ENCODE measurements around the gene PLAAT3. TPM values are rescaled to one million over a fixed set of nuclear protein-coding genes. Genes with fewer than 3 reads are reported as not detected.

The PLAAT3 gene
- total RNA-seq, 1 experiment from 2014 or later, result 0.69 TPM

- CTCF ChIA-PET, result interaction anchor here (0.5 kb wide), 1 partner anchor 768 kb away, joined by 4 read pairs; no protein-coding TSS in a partner anchor
- no peak within 1 kb of the TSS for H3K27ac ChIP-seq (ENCODE audit: low read depth, low read length, poor library complexity, severe bottlenecking)
- POLR2A ChIA-PET (ENCODE audit: low non-redundant PET), result no interaction called here
Observed at GRCh38 chr11:63536669-63537292, 77.5 kb downstream of the PLAAT3 start, which contains the start of gene PLAAT4. Gene PLAAT4 (plus strand): TSS chr11:63536808. CDS start chr11:63536869, 61 bp downstream.

GRCh38 chr11:63535734-63536133 lies 78.5 kb downstream of the PLAAT3 start:
- no peak for DNase-seq (ENCODE audit: low spot score)
- Histone ChIP-seq H3K27me3 (replicated peaks; ENCODE audit: insufficient read depth, low read depth, low read length, poor library complexity) (no peaks in the 10 kb centered on the region), H3K9me3 (ENCODE audit: low read depth, low read length, poor library complexity, severe bottlenecking) (no peaks in the 10 kb centered on the region), H3K4me3 (ENCODE audit: low read depth, low read length, poor library complexity, severe bottlenecking) (no peak overlapping the region), H3K27ac (ENCODE audit: low read depth, low read length, poor library complexity, severe bottlenecking) (no peak overlapping the region), H3K4me1 (ENCODE audit: insufficient read depth, low read length, poor library complexity, severe bottlenecking) (peaks cover 7% of the 10 kb centered on the region), H3K36me3 (ENCODE audit: insufficient read depth, low read length, poor library complexity, severe bottlenecking) (no peaks in the 10 kb centered on the region)
- no peak for TF ChIP-seq EZH2 (IDR thresholded peaks at IDR 0.05; ENCODE audit: borderline replicate concordance, low read depth, low read length, poor library complexity, severe bottlenecking)
- TF ChIP-seq, protein P1, sequence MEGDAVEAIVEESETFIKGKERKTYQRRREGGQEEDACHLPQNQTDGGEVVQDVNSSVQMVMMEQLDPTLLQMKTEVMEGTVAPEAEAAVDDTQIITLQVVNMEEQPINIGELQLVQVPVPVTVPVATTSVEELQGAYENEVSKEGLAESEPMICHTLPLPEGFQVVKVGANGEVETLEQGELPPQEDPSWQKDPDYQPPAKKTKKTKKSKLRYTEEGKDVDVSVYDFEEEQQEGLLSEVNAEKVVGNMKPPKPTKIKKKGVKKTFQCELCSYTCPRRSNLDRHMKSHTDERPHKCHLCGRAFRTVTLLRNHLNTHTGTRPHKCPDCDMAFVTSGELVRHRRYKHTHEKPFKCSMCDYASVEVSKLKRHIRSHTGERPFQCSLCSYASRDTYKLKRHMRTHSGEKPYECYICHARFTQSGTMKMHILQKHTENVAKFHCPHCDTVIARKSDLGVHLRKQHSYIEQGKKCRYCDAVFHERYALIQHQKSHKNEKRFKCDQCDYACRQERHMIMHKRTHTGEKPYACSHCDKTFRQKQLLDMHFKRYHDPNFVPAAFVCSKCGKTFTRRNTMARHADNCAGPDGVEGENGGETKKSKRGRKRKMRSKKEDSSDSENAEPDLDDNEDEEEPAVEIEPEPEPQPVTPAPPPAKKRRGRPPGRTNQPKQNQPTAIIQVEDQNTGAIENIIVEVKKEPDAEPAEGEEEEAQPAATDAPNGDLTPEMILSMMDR (conservative IDR thresholded peaks at IDR 0.05; ENCODE audit: low read depth, low read length), result no peak
- intact Hi-C loops (cut with micrococcal nuclease; ENCODE audit: unreplicated experiment), result no loop called here
- ChIA-PET POLR2A (ENCODE audit: low non-redundant PET) (interaction anchor here (0.5 kb wide), 1 partner anchor 648 kb away, joined by 9 read pairs; no protein-coding TSS in a partner anchor), CTCF (no interaction called here)
- BruUV-seq (replicated peaks), result no TSS peak

More at GRCh38 chr11:63536669-63537292, 77.5 kb downstream of the PLAAT3 start, which contains the start of gene PLAAT4:
- TF ChIP-seq, protein P1 (conservative IDR thresholded peaks at IDR 0.05; ENCODE audit: low read depth, low read length), result no peak
- TF ChIP-seq EZH2 (IDR thresholded peaks at IDR 0.05; ENCODE audit: borderline replicate concordance, low read depth, low read length, poor library complexity, severe bottlenecking), result no peak
- Histone ChIP-seq H3K4me1 (ENCODE audit: insufficient read depth, low read length, poor library complexity, severe bottlenecking) (peaks cover 7% of the 10 kb centered on the region), H3K9me3 (ENCODE audit: low read depth, low read length, poor library complexity, severe bottlenecking) (no peaks in the 10 kb centered on the region), H3K4me3 (ENCODE audit: low read depth, low read length, poor library complexity, severe bottlenecking) (peak within 1 kb of the TSS; percentile 37), H3K27me3 (replicated peaks; ENCODE audit: insufficient read depth, low read depth, low read length, poor library complexity) (no peaks in the 10 kb centered on the region), H3K36me3 (ENCODE audit: insufficient read depth, low read length, poor library complexity, severe bottlenecking) (no peaks in the 10 kb centered on the region)
- DNase-seq (ENCODE audit: low spot score), result peak; percentile 18
- intact Hi-C loops (cut with micrococcal nuclease; ENCODE audit: unreplicated experiment), result no loop called here
- BruUV-seq (replicated peaks), result no TSS peak

DNA sequence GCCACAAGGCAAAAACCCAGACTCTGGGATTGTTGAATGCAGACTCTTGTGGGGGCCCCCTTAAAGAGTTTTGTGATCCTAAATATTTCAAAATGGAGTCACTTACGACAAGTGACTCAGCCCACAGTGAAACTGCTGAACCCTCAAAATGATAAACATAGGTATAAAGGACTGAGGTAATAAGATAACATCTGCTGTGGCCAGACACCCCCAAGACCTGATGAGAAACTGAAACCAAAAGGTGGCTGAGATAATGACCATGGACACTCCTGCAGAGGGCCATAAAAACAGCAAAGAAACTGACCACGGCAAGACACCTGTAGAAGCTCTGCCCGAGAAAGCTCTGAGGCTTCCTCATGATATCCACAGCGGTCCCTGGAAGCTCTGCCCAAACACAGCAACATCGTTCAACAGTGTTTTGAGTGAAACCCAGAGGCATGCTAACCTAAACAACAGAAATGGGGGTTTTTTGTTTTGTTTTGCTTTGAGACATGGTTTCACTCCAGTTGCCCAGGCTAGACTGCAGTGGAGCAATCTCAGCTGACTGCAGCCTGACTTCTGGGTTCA lies 79.3 kb downstream of the PLAAT3 start:
- no TSS peak for BruUV-seq (replicated peaks)
- peaks cover 7% of the 10 kb centered on the region for H3K4me1 ChIP-seq (ENCODE audit: insufficient read depth, low read length, poor library complexity, severe bottlenecking)
- H3K36me3 ChIP-seq (ENCODE audit: insufficient read depth, low read length, poor library complexity, severe bottlenecking), result no peaks in the 10 kb centered on the region
- no peak overlapping the region for H3K4me3 ChIP-seq (ENCODE audit: low read depth, low read length, poor library complexity, severe bottlenecking)
- H3K9me3 ChIP-seq (ENCODE audit: low read depth, low read length, poor library complexity, severe bottlenecking), result no peaks in the 10 kb centered on the region
- no peaks in the 10 kb centered on the region for H3K27me3 ChIP-seq (replicated peaks; ENCODE audit: insufficient read depth, low read depth, low read length, poor library complexity)
- ChIA-PET POLR2A (ENCODE audit: low non-redundant PET) (no interaction called here), CTCF (no interaction called here)
- no peak for DNase-seq (ENCODE audit: low spot score)
- intact Hi-C loops (cut with micrococcal nuclease; ENCODE audit: unreplicated experiment), result no loop called here
- TF ChIP-seq EZH2 (IDR thresholded peaks at IDR 0.05; ENCODE audit: borderline replicate concordance, low read depth, low read length, poor library complexity, severe bottlenecking), result no peak
- TF ChIP-seq, protein P1 (conservative IDR thresholded peaks at IDR 0.05; ENCODE audit: low read depth, low read length), result no peak
- no peak overlapping the region for H3K27ac ChIP-seq (ENCODE audit: low read depth, low read length, poor library complexity, severe bottlenecking)

All from A673 (cell line).